ENCODE results near the gene PTGR3. TPM values are rescaled to one million over a fixed set of nuclear protein-coding genes. Genes with fewer than 3 reads are reported as not detected.

The PTGR3 gene
- total RNA-seq, 1 experiment from 2014 or later: 13.8 TPM

DNA sequence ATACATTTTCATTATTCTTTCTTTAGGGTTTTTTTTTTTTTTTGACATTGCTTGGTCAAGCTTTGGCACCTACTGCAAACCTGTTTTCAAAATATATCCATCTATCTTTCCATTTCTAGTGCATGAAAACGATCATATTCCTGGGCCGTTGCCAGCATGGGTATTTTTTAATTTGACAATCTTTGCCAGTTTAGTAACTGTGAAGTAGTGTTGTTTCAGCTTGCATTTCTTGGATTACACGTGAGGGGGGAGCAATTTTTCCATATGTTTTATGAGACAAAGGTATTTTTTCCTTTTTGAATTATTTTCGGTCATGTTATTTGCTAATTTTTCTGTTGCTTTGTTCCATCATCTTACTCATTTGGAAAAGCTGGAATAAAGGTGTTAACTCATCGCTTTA lies 42.5 kb upstream of the PTGR3 start (continued):
- TF ChIP-seq, protein P1, sequence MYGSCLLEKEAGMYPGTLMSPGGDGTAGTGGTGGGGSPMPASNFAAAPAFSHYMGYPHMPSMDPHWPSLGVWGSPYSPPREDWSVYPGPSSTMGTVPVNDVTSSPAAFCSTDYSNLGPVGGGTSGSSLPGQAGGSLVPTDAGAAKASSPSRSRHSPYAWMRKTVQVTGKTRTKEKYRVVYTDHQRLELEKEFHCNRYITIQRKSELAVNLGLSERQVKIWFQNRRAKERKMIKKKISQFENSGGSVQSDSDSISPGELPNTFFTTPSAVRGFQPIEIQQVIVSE (CRISPR knock-in tag; IDR thresholded peaks at IDR 0.05; ENCODE audit: borderline replicate concordance): no peak

DNA sequence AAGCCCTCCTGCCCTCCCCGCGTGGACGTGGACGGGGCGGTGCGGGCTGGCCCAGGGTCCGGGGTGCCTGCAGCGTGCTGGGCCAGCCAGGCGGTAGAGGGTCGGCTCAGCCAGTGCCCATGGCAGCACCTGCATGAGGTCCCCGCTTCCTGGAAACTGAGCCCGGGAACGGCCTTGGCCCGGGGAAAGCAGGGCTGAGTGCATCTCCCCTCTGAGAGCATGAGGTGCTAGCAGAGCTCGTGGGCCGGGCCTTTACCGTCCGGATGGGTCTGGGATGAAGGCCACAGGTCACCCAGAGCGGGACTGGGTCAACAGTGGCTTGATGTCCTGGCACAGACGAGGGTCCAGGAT lies 41.5 kb upstream of the PTGR3 start:
- H3K27me3 Mint-ChIP-seq (ENCODE audit: low read depth): no peaks in the 10 kb centered on the region
- no peaks in the 10 kb centered on the region for H3K4me1 Mint-ChIP-seq
- CTCF ChIA-PET: no interaction called here
- no peak overlapping the region for H3K4me3 Mint-ChIP-seq
- no peaks in the 10 kb centered on the region for H3K36me3 Mint-ChIP-seq
- ATAC-seq (no peak), DNase-seq (ENCODE audit: low spot score) (no peak)
- H3K27ac Mint-ChIP-seq: no peak overlapping the region
- POLR2A ChIA-PET: no interaction called here
- no peaks in the 10 kb centered on the region for H3K9me3 Mint-ChIP-seq
- TF ChIP-seq, protein P2, sequence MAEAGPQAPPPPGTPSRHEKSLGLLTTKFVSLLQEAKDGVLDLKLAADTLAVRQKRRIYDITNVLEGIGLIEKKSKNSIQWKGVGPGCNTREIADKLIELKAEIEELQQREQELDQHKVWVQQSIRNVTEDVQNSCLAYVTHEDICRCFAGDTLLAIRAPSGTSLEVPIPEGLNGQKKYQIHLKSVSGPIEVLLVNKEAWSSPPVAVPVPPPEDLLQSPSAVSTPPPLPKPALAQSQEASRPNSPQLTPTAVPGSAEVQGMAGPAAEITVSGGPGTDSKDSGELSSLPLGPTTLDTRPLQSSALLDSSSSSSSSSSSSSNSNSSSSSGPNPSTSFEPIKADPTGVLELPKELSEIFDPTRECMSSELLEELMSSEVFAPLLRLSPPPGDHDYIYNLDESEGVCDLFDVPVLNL (CRISPR knock-in tag; IDR thresholded peaks at IDR 0.05; ENCODE audit: borderline replicate concordance, low read depth): no peak
- no peak for TF ChIP-seq CREM (CRISPR knock-in tag; IDR thresholded peaks at IDR 0.05)
- TF ChIP-seq PRRX2 (CRISPR knock-in tag; IDR thresholded peaks at IDR 0.05): no peak
- no peak for TF ChIP-seq JAZF1 (CRISPR knock-in tag; IDR thresholded peaks at IDR 0.05)
- TF ChIP-seq ZNF671 (CRISPR knock-in tag; IDR thresholded peaks at IDR 0.05): no peak

DNA sequence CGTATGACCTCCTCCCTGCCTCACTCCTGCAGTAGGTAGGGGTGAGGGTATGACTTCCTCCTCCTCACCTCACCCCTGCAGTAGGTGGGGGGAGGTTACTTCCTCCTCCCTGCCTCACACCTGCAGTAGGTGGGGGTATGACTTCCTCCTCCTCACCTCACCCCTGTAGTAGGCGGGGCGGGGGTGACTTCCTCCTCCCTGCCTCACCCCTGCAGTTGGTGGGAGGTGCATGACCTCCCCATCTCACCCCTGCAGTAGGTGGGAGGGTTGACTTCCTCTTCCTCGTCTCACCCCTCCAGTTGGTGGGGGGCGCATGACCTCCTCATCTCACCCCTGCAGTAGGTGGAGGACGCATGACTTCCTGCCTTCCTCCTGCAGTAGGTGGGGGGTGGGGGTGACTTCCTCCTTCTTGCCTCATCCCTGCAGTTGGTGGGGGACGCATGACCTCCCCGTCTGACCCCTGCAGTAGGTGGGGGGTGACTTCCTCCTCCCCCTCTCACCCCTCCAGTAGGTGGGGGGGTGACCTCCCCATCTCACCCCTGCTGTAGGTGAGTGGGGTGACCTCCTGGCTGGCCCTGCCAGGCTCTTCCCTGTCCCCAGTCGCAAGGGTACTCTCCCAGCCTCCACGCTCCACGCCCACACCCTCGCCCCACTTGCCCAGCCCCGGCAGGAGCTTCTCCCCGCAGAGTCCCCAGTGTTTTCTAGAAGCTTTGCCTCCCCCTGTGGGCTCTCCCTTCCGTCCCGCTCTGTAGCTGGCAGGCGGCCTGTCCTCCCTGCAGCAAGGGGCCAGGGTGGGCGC lies 40.9 kb upstream of the PTGR3 start:
- H3K27me3 Mint-ChIP-seq (ENCODE audit: low read depth): no peaks in the 10 kb centered on the region
- DNase-seq (ENCODE audit: low spot score) (no peak), ATAC-seq (no peak)
- H3K27ac Mint-ChIP-seq: no peak overlapping the region
- no peaks in the 10 kb centered on the region for H3K9me3 Mint-ChIP-seq
- no peak for TF ChIP-seq ZBTB21 (CRISPR knock-in tag; IDR thresholded peaks at IDR 0.05; ENCODE audit: borderline replicate concordance)
- no peak for TF ChIP-seq TEAD4 (CRISPR knock-in tag; IDR thresholded peaks at IDR 0.05)
- TF ChIP-seq, protein P3, sequence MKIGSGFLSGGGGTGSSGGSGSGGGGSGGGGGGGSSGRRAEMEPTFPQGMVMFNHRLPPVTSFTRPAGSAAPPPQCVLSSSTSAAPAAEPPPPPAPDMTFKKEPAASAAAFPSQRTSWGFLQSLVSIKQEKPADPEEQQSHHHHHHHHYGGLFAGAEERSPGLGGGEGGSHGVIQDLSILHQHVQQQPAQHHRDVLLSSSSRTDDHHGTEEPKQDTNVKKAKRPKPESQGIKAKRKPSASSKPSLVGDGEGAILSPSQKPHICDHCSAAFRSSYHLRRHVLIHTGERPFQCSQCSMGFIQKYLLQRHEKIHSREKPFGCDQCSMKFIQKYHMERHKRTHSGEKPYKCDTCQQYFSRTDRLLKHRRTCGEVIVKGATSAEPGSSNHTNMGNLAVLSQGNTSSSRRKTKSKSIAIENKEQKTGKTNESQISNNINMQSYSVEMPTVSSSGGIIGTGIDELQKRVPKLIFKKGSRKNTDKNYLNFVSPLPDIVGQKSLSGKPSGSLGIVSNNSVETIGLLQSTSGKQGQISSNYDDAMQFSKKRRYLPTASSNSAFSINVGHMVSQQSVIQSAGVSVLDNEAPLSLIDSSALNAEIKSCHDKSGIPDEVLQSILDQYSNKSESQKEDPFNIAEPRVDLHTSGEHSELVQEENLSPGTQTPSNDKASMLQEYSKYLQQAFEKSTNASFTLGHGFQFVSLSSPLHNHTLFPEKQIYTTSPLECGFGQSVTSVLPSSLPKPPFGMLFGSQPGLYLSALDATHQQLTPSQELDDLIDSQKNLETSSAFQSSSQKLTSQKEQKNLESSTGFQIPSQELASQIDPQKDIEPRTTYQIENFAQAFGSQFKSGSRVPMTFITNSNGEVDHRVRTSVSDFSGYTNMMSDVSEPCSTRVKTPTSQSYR (CRISPR knock-in tag; IDR thresholded peaks at IDR 0.05): no peak
- TF ChIP-seq, protein P4, sequence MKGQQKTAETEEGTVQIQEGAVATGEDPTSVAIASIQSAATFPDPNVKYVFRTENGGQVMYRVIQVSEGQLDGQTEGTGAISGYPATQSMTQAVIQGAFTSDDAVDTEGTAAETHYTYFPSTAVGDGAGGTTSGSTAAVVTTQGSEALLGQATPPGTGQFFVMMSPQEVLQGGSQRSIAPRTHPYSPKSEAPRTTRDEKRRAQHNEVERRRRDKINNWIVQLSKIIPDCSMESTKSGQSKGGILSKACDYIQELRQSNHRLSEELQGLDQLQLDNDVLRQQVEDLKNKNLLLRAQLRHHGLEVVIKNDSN (CRISPR knock-in tag; IDR thresholded peaks at IDR 0.05): no peak
- TF ChIP-seq, protein P5, sequence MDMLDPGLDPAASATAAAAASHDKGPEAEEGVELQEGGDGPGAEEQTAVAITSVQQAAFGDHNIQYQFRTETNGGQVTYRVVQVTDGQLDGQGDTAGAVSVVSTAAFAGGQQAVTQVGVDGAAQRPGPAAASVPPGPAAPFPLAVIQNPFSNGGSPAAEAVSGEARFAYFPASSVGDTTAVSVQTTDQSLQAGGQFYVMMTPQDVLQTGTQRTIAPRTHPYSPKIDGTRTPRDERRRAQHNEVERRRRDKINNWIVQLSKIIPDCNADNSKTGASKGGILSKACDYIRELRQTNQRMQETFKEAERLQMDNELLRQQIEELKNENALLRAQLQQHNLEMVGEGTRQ (CRISPR knock-in tag; IDR thresholded peaks at IDR 0.05): no peak
- TF ChIP-seq, protein P6, sequence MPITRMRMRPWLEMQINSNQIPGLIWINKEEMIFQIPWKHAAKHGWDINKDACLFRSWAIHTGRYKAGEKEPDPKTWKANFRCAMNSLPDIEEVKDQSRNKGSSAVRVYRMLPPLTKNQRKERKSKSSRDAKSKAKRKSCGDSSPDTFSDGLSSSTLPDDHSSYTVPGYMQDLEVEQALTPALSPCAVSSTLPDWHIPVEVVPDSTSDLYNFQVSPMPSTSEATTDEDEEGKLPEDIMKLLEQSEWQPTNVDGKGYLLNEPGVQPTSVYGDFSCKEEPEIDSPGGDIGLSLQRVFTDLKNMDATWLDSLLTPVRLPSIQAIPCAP (CRISPR knock-in tag; IDR thresholded peaks at IDR 0.05): no peak
- TF ChIP-seq, protein P1 (CRISPR knock-in tag; IDR thresholded peaks at IDR 0.05; ENCODE audit: borderline replicate concordance): no peak
- TF ChIP-seq HMGA2 (CRISPR knock-in tag; IDR thresholded peaks at IDR 0.05): no peak
- TF ChIP-seq GTF2I (CRISPR knock-in tag; conservative IDR thresholded peaks at IDR 0.05): no peak
- TF ChIP-seq GRHL2 (CRISPR knock-in tag; IDR thresholded peaks at IDR 0.05; ENCODE audit: insufficient replicate concordance, severe bottlenecking): no peak
- TF ChIP-seq, protein P7, sequence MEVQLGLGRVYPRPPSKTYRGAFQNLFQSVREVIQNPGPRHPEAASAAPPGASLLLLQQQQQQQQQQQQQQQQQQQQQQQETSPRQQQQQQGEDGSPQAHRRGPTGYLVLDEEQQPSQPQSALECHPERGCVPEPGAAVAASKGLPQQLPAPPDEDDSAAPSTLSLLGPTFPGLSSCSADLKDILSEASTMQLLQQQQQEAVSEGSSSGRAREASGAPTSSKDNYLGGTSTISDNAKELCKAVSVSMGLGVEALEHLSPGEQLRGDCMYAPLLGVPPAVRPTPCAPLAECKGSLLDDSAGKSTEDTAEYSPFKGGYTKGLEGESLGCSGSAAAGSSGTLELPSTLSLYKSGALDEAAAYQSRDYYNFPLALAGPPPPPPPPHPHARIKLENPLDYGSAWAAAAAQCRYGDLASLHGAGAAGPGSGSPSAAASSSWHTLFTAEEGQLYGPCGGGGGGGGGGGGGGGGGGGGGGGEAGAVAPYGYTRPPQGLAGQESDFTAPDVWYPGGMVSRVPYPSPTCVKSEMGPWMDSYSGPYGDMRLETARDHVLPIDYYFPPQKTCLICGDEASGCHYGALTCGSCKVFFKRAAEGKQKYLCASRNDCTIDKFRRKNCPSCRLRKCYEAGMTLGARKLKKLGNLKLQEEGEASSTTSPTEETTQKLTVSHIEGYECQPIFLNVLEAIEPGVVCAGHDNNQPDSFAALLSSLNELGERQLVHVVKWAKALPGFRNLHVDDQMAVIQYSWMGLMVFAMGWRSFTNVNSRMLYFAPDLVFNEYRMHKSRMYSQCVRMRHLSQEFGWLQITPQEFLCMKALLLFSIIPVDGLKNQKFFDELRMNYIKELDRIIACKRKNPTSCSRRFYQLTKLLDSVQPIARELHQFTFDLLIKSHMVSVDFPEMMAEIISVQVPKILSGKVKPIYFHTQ (CRISPR knock-in tag; IDR thresholded peaks at IDR 0.05): no peak
- no peak for TF ChIP-seq NR2C2 (CRISPR knock-in tag; IDR thresholded peaks at IDR 0.05)
- no peak for TF ChIP-seq ETV6 (CRISPR knock-in tag; IDR thresholded peaks at IDR 0.05)
- no peak overlapping the region for H3K4me3 Mint-ChIP-seq
- H3K36me3 Mint-ChIP-seq: no peaks in the 10 kb centered on the region
- H3K4me1 Mint-ChIP-seq: no peaks in the 10 kb centered on the region
- CTCF ChIA-PET: no interaction called here
- POLR2A ChIA-PET: no interaction called here

Data from WTC11 (cell line).